Keratinocyte (primary cell): ENCODE results near the gene CCDC170. TPM values are rescaled to one million over a fixed set of nuclear protein-coding genes. Genes with fewer than 3 reads are reported as not detected.

Experiments used
- DNase-seq: peaks from one replicate; pipeline ENCODE4 v3.0.0-alpha.2; 2011; ENCODE audit warnings: low read depth, missing footprints, low spot score
- FAIRE-seq: peaks from 2 replicates; lab custom pipeline; 2011; peaks lifted over from hg19 to GRCh38; lab: Jason Lieb, UNC
- H2AFZ ChIP-seq: 2 replicates; pipeline ENCODE4 v1.6.0; 2012; ENCODE audit warnings: low read length, control low read depth, inconsistent platforms; ENCODE audit not compliant: control insufficient read depth
- H3K27ac ChIP-seq: 2 replicates; pipeline ENCODE4 v1.5.1; 2011; ENCODE audit warnings: low read length; ENCODE audit not compliant: control insufficient read depth, insufficient read depth
- H3K27me3 ChIP-seq: 3 replicates; pipeline ENCODE4 v1.6.0; 2011; ENCODE audit warnings: low read length; ENCODE audit not compliant: control insufficient read depth, insufficient read depth; ENCODE audit errors: extremely low read depth
- H3K36me3 ChIP-seq, 2 experiments: 2 replicates in 1 of 2; 3 replicates in 1 of 2; pipeline ENCODE4 v1.5.1; 2011; ENCODE audit warnings: low read length in 2 of 2, mild to moderate bottlenecking in 1 of 2; ENCODE audit not compliant: control insufficient read depth in 2 of 2, insufficient read depth in 2 of 2; ENCODE audit errors: extremely low read depth in 1 of 2
- H3K4me1 ChIP-seq: 3 replicates; pipeline ENCODE4 v1.5.1; 2011; ENCODE audit warnings: low read length; ENCODE audit not compliant: control insufficient read depth, insufficient read depth; ENCODE audit errors: extremely low read depth
- H3K4me2 ChIP-seq: 3 replicates; pipeline ENCODE4 v1.6.0; 2011; ENCODE audit warnings: low read depth, low read length; ENCODE audit not compliant: control insufficient read depth, insufficient read depth; ENCODE audit errors: extremely low read depth
- H3K4me3 ChIP-seq, 3 experiments: fragments of 200-600 bp in 1 of 3; sonication (generic) in 1 of 3; 2 replicates in 2 of 3; 3 replicates in 1 of 3; pipeline ENCODE4 v1.5.1; 2011 to 2016; ENCODE audit warnings: low read length in 3 of 3, mild to moderate bottlenecking in 3 of 3, control low read depth in 2 of 3, inconsistent platforms in 1 of 3, low read depth in 1 of 3, mixed read lengths in 1 of 3, mixed run types in 1 of 3, moderate library complexity in 1 of 3; ENCODE audit not compliant: control insufficient read depth in 2 of 3, insufficient read depth in 2 of 3; ENCODE audit errors: extremely low read depth in 1 of 3
- H3K79me2 ChIP-seq: 2 replicates; pipeline ENCODE4 v1.6.0; 2012; ENCODE audit warnings: low read length; ENCODE audit not compliant: control insufficient read depth, insufficient read depth
- H3K9ac ChIP-seq: 3 replicates; pipeline ENCODE4 v1.6.0; 2011; ENCODE audit warnings: low read length; ENCODE audit not compliant: control insufficient read depth, insufficient read depth; ENCODE audit errors: extremely low read depth
- H3K9me1 ChIP-seq: 3 replicates; pipeline ENCODE4 v1.6.0; 2011; ENCODE audit warnings: low read length; ENCODE audit not compliant: control insufficient read depth, insufficient read depth; ENCODE audit errors: extremely low read depth
- H3K9me3 ChIP-seq: 2 replicates; pipeline ENCODE4 v1.5.1; 2012; ENCODE audit warnings: low read depth, low read length; ENCODE audit not compliant: control insufficient read depth
- H4K20me1 ChIP-seq: 3 replicates; pipeline ENCODE4 v1.6.0; 2011; ENCODE audit warnings: low read length; ENCODE audit not compliant: control insufficient read depth, insufficient read depth; ENCODE audit errors: extremely low read depth
- EZH2 ChIP-seq: IDR thresholded peaks from one replicate; pipeline ENCODE4 v1.6.1; 2012; ENCODE audit warnings: inconsistent platforms, mild to moderate bottlenecking, low read length, moderate library complexity
- dilution Hi-C: fragments of 300-500 bp; cut with MboI; formaldehyde crosslinking; loops from one replicate; pipeline ENCODE4 v1.7.0; 2020; ENCODE audit warnings: low sequenced_read_pairs; ENCODE audit not compliant: extremely low pct_ligation_motif_present
- polyA plus RNA-seq, 5 experiments: library from polyadenylated mRNA; depleted of rRNA in 3 of 5; stranded (reverse) in 3 of 5; stranded (forward) in 1 of 5; unstranded in 1 of 5; fragments of >200 nt; gene quantifications; 1 replicate in 1 of 5; 2 replicates in 3 of 5; 3 replicates in 1 of 5; pipeline versions ENCODE4 v1.2.1 to v1.2.3, GENCODE V29; 2011 to 2012; ENCODE audit warnings: missing spikeins in 2 of 5, low read depth in 1 of 5, low replicate concordance in 1 of 5
- TF ChIP-seq, protein P1 (sequence below), 3 experiments: IDR thresholded peaks in 1 of 3; conservative IDR thresholded peaks in 1 of 3; optimal IDR thresholded peaks in 1 of 3; 2 replicates in 2 of 3; 3 replicates in 1 of 3; pipeline versions ENCODE3 to v1.5.1; 2011; ENCODE audit warnings: low read length in 3 of 3, mild to moderate bottlenecking in 3 of 3, moderate library complexity in 2 of 3, control low read depth in 1 of 3, inconsistent platforms in 1 of 3; ENCODE audit not compliant: insufficient read depth in 2 of 3; ENCODE audit errors: extremely low read depth in 1 of 3

The CCDC170 gene
- polyA plus RNA-seq, 1 donor (not counting 4 experiments of a cell fraction or from before 2014, with no cell fraction given): 0.10 TPM

DNA sequence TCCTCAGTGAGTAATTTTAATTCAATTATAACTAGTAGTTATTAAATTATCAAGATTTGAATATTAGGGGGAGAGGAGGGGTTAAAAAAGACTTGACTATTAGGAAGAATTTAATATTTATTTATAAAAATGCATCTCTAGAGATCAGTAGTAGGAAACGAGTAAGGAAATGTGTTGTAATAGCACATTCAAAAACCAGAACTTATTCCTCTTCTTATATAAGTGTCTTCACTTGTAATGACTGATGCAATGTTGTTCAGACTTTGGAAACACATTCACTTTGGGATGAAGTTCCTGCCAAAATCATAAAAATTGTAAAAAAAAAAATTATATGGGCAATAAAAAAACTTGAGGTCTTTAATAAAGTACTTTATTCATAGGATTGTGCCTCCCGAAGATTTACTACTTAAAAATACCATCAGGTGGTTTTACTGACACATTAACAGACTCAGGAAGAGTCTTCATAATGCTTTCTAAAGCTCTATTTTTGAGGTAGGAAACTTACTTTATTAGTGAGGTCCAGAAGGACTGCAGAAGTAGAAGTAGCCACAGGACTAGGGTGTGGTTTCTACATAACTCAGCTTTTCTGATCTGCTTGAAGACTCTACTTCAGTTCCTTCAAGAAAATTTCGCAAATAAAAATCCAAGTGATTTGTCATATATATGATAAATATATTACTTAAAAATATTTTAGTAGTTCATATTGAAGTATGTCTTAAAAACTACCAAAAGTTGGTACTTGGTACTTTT lies 59.8 kb downstream of the CCDC170 start:
- Histone ChIP-seq H3K36me3 (no peaks in the 10 kb centered on the region), H2AFZ (no peak overlapping the region), H3K4me1 (no peaks in the 10 kb centered on the region), H3K4me2 (no peak overlapping the region), H3K27ac (no peak overlapping the region), H4K20me1 (no peaks in the 10 kb centered on the region), H3K9ac (no peak overlapping the region), H3K9me1 (no peaks in the 10 kb centered on the region), H3K79me2 (no peaks in the 10 kb centered on the region), H3K27me3 (no peaks in the 10 kb centered on the region), H3K4me3 (no peak overlapping the region), H3K9me3 (no peaks in the 10 kb centered on the region)
- DNase-seq: no peak
- dilution Hi-C loops: no loop called here
- TF ChIP-seq EZH2: no peak
- TF ChIP-seq, protein P1, sequence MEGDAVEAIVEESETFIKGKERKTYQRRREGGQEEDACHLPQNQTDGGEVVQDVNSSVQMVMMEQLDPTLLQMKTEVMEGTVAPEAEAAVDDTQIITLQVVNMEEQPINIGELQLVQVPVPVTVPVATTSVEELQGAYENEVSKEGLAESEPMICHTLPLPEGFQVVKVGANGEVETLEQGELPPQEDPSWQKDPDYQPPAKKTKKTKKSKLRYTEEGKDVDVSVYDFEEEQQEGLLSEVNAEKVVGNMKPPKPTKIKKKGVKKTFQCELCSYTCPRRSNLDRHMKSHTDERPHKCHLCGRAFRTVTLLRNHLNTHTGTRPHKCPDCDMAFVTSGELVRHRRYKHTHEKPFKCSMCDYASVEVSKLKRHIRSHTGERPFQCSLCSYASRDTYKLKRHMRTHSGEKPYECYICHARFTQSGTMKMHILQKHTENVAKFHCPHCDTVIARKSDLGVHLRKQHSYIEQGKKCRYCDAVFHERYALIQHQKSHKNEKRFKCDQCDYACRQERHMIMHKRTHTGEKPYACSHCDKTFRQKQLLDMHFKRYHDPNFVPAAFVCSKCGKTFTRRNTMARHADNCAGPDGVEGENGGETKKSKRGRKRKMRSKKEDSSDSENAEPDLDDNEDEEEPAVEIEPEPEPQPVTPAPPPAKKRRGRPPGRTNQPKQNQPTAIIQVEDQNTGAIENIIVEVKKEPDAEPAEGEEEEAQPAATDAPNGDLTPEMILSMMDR (optimal IDR thresholded peaks at IDR 0.05 in 1 of 3, IDR thresholded peaks at IDR 0.05 in 1 of 3, conservative IDR thresholded peaks at IDR 0.05 in 1 of 3; ENCODE audit: extremely low read depth in 1 of 3, insufficient read depth in 2 of 3, low read length in 3 of 3): no peak
- no peak for FAIRE-seq

DNA sequence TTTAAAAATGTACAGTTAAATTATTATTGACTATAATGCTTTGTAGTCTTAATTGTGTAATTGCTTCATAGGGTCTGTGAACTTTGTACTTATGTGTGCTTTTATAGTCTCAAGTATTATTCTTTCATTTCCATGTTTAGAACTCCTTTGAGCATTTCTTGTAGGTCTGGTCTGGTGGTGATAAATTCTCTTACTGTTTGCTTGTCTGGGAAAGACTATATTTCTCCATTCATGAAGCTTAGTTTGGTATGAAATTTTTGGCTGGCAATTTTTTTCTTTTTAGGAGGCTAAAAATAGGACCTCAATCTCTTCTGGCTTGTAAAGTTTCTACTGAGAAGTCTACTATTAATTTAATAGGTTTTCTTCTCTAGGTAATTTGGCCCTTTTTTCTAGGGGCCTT lies 67.4 kb downstream of the CCDC170 start:
- Histone ChIP-seq H3K9me3 (no peaks in the 10 kb centered on the region), H3K9me1 (no peaks in the 10 kb centered on the region), H3K27me3 (no peaks in the 10 kb centered on the region), H3K4me1 (no peaks in the 10 kb centered on the region), H3K27ac (no peak overlapping the region), H2AFZ (no peak overlapping the region), H4K20me1 (no peaks in the 10 kb centered on the region), H3K4me2 (no peak overlapping the region), H3K4me3 (no peak overlapping the region), H3K79me2 (no peaks in the 10 kb centered on the region), H3K9ac (no peak overlapping the region), H3K36me3 (no peaks in the 10 kb centered on the region)
- DNase-seq (no peak), FAIRE-seq (no peak)
- TF ChIP-seq, protein P1 (optimal IDR thresholded peaks at IDR 0.05 in 1 of 3, IDR thresholded peaks at IDR 0.05 in 1 of 3, conservative IDR thresholded peaks at IDR 0.05 in 1 of 3; ENCODE audit: extremely low read depth in 1 of 3, insufficient read depth in 2 of 3, low read length in 3 of 3): no peak
- no peak for TF ChIP-seq EZH2
- dilution Hi-C loops: no loop called here
